ENCODE measurements around the gene BCORL1.
A peak's percentile ranks its signal among the peaks of the same experiment; 100 is the strongest.

Gene BCORL1

GRCh38 chrX:130095249-130096030 lies 113.0 kb downstream of the BCORL1 start:
- H3K4me2 ChIP-seq (ENCODE audit: insufficient read depth, low read length): no peak overlapping the region
- no peak for DNase-seq
- TF ChIP-seq CTCF (IDR thresholded peaks at IDR 0.05; ENCODE audit: borderline replicate concordance, extremely low read depth, low read length, poor library complexity, severe bottlenecking) (no peak), EZH2 (IDR thresholded peaks at IDR 0.05; ENCODE audit: borderline replicate concordance, low read depth, low read length, severe bottlenecking) (no peak)
- H3K27me3 ChIP-seq (ENCODE audit: insufficient read depth, low read length, poor library complexity): no peaks in the 10 kb centered on the region
- ATAC-seq (ENCODE audit: insufficient read depth, low read depth): no peak
- no peaks in the 10 kb centered on the region for H3K9me3 ChIP-seq (ENCODE audit: insufficient read depth, low read length, severe bottlenecking)
- no peaks in the 10 kb centered on the region for H3K36me3 ChIP-seq (ENCODE audit: insufficient read depth, low read length)
- H3K9ac ChIP-seq (ENCODE audit: low read depth, low read length): no peak overlapping the region
- peaks cover 18% of the 10 kb centered on the region; the same call in 1 of the 2 replicates for H3K79me2 ChIP-seq (ENCODE audit: insufficient read depth, low read length)
- no peak overlapping the region for H3K27ac ChIP-seq (ENCODE audit: low read length)
- no peak overlapping the region for H3K4me3 ChIP-seq (ENCODE audit: low read depth in 1 of 2, low read length in 2 of 2)
- peaks cover 24% of the 10 kb centered on the region for H3K4me1 ChIP-seq (ENCODE audit: insufficient read depth, low read length)
- H4K20me1 ChIP-seq (ENCODE audit: insufficient read depth, low read length): peaks cover 4% of the 10 kb centered on the region; the same call in 1 of the 2 replicates
- no peak overlapping the region for H2AFZ ChIP-seq (ENCODE audit: low read depth, low read length)

GRCh38 chrX:130097507-130098209 lies 115.2 kb downstream of the BCORL1 start:
- Histone ChIP-seq H3K9me3 (ENCODE audit: insufficient read depth, low read length, severe bottlenecking) (no peaks in the 10 kb centered on the region), H3K36me3 (ENCODE audit: insufficient read depth, low read length) (no peaks in the 10 kb centered on the region), H3K4me3 (ENCODE audit: low read depth in 1 of 2, low read length in 2 of 2) (no peak overlapping the region), H3K4me1 (ENCODE audit: insufficient read depth, low read length) (peaks cover 10% of the 10 kb centered on the region), H3K9ac (ENCODE audit: low read depth, low read length) (no peak overlapping the region), H3K79me2 (ENCODE audit: insufficient read depth, low read length) (peaks cover 14% of the 10 kb centered on the region; the same call in 1 of the 2 replicates), H3K4me2 (ENCODE audit: insufficient read depth, low read length) (no peak overlapping the region), H4K20me1 (ENCODE audit: insufficient read depth, low read length) (peaks cover under 1% of the 10 kb centered on the region; the same call in 1 of the 2 replicates), H2AFZ (ENCODE audit: low read depth, low read length) (no peak overlapping the region), H3K27me3 (ENCODE audit: insufficient read depth, low read length, poor library complexity) (no peaks in the 10 kb centered on the region), H3K27ac (ENCODE audit: low read length) (no peak overlapping the region)
- peak; percentile 55 for DNase-seq
- ATAC-seq (ENCODE audit: insufficient read depth, low read depth): peak; percentile 76
- no peak for TF ChIP-seq CTCF (IDR thresholded peaks at IDR 0.05; ENCODE audit: borderline replicate concordance, extremely low read depth, low read length, poor library complexity, severe bottlenecking)
- TF ChIP-seq EZH2 (IDR thresholded peaks at IDR 0.05; ENCODE audit: borderline replicate concordance, low read depth, low read length, severe bottlenecking): no peak

GRCh38 chrX:130098210-130098552 lies 115.7 kb downstream of the BCORL1 start:
- TF ChIP-seq CTCF (IDR thresholded peaks at IDR 0.05; ENCODE audit: borderline replicate concordance, extremely low read depth, low read length, poor library complexity, severe bottlenecking) (no peak), EZH2 (IDR thresholded peaks at IDR 0.05; ENCODE audit: borderline replicate concordance, low read depth, low read length, severe bottlenecking) (no peak)
- ATAC-seq (ENCODE audit: insufficient read depth, low read depth): 0 out of 3 replicates have a peak, but pooled peaks have one; percentile 2
- Histone ChIP-seq H2AFZ (ENCODE audit: low read depth, low read length) (no peak overlapping the region), H3K4me3 (ENCODE audit: low read depth in 1 of 2, low read length in 2 of 2) (no peak overlapping the region), H3K4me2 (ENCODE audit: insufficient read depth, low read length) (no peak overlapping the region), H3K27ac (ENCODE audit: low read length) (no peak overlapping the region), H3K27me3 (ENCODE audit: insufficient read depth, low read length, poor library complexity) (no peaks in the 10 kb centered on the region), H3K4me1 (ENCODE audit: insufficient read depth, low read length) (peaks cover 8% of the 10 kb centered on the region), H3K36me3 (ENCODE audit: insufficient read depth, low read length) (no peaks in the 10 kb centered on the region), H3K9me3 (ENCODE audit: insufficient read depth, low read length, severe bottlenecking) (no peaks in the 10 kb centered on the region), H4K20me1 (ENCODE audit: insufficient read depth, low read length) (no peaks in the 10 kb centered on the region), H3K9ac (ENCODE audit: low read depth, low read length) (no peak overlapping the region), H3K79me2 (ENCODE audit: insufficient read depth, low read length) (peaks cover 14% of the 10 kb centered on the region; the same call in 1 of the 2 replicates)
- no peak for DNase-seq
